Measurements from ENCODE around the gene CNTN4.

DNA sequence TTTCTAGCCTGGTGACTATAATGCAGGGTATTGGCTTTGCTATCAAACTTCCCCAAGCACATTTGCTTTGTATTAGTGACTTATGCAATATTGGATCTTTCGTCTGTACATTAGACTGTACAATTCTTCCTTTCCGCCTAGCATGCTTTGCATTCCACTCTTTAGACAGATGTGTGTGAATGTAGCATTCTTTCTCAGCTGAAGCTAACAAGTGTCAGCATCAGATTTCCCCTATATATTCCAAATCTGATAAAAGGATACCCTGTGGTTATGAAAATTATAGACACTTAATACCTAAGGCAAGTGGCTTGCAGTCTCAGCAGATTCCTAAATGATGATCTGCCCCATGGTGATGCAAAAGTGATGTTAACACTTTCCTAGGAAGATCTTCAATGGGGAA is 360.1 kb downstream of the CNTN4 start:
- no peak for TF ChIP-seq POLR2AphosphoS5 (IDR thresholded peaks at IDR 0.05)
- TF ChIP-seq, protein P1, sequence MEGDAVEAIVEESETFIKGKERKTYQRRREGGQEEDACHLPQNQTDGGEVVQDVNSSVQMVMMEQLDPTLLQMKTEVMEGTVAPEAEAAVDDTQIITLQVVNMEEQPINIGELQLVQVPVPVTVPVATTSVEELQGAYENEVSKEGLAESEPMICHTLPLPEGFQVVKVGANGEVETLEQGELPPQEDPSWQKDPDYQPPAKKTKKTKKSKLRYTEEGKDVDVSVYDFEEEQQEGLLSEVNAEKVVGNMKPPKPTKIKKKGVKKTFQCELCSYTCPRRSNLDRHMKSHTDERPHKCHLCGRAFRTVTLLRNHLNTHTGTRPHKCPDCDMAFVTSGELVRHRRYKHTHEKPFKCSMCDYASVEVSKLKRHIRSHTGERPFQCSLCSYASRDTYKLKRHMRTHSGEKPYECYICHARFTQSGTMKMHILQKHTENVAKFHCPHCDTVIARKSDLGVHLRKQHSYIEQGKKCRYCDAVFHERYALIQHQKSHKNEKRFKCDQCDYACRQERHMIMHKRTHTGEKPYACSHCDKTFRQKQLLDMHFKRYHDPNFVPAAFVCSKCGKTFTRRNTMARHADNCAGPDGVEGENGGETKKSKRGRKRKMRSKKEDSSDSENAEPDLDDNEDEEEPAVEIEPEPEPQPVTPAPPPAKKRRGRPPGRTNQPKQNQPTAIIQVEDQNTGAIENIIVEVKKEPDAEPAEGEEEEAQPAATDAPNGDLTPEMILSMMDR (IDR thresholded peaks at IDR 0.05): no peak
- TF ChIP-seq POLR2A (IDR thresholded peaks at IDR 0.05): no peak
- no peak for TF ChIP-seq EP300 (IDR thresholded peaks at IDR 0.05)

Data from upper lobe of left lung (tissue), 4 donors.